HG03558 (cell line): ENCODE data around the gene FAM228B.

Experiments
- ATAC-seq: cut with Tn5 transposase; IDR thresholded peaks from one replicate; pipeline ENCODE4 v1.9.1; 2021; ENCODE audit warnings: moderate number of reproducible peaks; ENCODE audit not compliant: unreplicated experiment; ENCODE audit errors: extremely low read depth

The FAM228B gene

DNA sequence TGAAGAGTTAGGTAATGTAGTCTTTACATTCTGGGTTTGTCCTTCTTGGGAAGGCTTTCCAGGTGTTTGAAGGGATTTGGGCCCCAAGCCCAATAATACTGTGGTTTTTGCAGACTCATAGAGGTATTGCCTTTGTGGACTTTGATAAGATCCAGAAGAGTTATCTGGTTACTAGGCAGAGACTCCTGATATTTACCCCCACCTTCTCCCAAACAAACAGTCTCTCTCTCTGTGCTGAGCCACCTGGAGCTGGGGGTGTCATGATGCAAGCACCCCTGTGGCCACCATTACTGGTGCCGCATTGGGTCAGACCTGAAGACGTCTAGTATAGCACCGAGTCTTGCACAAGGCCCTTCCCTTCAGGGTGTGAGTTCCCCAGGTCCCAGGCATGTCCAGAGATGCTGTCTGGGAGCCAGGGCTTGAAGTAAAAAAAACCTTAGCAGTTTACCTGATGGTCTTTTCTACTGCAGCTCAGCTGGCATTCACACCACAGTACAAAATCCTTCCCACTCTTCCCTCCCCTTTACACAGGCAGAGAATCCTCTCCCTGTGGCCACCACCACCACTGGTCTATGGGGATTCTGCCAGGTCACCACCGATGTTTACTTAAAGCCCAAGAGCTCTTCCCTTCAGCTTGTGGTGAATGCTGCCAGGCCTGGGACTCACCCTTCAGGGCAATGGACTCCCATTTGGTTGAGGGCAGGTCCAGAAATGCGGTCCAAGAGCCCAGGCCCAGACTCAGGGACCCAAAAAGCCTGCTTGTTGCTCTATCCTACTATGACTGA is 29.3 kb downstream of the FAM228B start:
- ATAC-seq, result no peak

DNA sequence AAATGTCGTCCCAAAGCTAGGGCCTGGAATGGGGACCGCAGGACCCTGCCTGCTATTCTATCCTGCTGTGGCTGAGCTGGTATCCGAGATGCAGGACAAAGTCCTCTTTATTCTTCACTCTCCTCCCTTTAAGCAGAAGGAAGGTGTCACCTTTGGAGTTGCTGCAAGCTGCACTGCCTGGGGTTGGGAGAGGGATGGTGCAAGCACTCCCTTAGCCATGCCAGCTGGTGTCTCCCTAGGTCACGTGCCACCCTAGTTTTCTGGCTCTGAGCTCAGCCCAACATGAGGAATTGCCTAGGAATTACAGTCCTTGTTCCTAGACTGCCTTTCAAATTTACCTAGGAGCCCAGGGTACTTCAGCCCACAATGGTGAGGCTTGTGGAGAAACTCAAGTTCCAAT is 30.2 kb downstream of the FAM228B start:
- no peak for ATAC-seq

DNA sequence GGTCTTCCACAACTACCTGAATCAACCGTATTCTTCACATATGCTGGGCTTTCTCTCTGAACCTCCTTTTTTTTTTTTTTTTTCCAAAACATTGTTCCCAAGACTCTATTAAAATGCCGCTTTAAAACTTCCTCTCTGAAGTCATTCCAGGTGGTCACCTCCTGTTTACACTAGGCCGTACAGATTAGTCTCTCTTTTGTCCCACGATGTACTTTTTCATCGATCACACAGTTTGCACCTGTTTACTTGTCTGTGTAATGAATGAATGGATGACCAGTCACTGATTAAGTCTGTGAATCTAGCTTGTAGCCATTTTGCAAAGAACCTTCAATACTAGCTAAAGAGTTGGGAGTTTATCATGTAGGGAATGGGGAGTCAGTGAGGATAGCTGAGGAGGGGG is 34.9 kb downstream of the FAM228B start:
- no peak for ATAC-seq

DNA sequence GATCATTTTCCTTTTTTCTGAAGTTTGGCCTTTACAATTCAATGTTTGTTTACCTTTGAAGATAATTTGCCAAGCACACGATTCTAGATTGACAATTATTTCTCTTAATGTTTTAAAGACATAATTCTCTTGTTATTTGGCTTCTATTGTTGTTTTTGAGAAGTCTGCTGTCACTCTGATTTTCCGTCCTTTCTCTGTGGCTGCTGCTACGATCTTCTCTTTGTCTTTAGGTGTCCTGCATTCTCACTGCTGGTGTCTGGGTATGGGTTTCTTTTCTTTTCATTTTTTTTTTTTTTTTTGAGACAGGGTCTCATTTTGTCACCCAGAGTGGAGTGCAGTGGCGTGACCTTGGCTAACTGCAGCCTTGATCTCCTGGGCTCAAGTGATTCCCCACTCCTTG is 36.4 kb downstream of the FAM228B start:
- no peak for ATAC-seq

DNA sequence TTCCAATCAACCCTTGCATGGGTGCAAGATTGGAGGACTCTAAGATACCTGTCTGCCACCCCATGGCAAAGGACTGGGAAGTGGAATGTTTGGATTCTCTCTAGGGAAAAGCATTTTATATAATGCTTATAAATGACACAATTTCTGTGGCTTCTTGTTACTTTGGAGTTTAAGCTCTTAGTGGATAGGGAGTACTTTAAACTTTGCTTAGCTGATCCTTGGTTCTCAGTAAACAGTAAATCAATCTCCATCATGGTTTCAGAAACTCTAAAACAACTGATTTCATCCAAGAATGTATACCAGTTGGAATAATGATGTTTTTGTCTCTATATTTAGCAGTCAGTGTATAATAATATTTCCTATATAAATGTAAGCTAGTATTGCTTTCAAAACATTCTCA is 37.5 kb downstream of the FAM228B start:
- ATAC-seq, result no peak

DNA sequence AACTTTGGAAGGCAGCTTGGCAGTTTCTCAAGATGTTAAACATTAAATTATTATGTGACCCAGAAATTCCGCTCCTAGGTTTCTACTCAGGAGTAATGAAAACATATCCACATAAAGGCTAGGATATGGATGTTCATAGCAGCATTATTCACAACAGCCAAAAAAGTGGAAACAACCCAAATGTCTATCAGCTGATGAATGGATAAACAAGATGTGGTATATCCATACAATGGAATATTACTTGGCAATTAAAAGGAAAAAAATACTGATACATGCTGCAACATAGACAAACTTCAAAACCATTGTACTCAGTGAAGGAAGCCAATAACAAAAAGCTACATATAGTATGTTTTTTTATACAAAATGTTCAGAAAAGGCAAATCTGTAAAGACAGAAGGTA is 39.2 kb downstream of the FAM228B start:
- no peak for ATAC-seq

DNA sequence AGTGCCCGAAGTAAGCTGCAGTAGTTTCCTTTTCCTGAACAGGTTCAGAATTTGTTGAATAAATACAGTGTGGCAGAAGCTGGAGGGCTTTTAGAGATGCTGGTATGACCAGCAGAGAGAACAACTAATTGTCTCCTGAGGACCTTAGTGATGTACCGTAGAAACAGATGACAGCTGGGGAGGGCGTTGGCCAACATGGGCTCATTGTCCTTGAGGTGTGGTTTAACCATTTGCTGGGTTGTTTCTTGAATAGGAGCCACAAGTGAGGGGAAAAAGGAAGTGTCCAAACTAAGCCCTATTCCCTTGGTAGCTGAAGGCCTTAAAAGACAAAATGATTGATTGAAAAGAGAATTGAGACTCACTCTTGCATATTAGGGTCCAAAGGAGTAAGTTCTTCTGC is 39.9 kb downstream of the FAM228B start:
- ATAC-seq, result no peak

DNA sequence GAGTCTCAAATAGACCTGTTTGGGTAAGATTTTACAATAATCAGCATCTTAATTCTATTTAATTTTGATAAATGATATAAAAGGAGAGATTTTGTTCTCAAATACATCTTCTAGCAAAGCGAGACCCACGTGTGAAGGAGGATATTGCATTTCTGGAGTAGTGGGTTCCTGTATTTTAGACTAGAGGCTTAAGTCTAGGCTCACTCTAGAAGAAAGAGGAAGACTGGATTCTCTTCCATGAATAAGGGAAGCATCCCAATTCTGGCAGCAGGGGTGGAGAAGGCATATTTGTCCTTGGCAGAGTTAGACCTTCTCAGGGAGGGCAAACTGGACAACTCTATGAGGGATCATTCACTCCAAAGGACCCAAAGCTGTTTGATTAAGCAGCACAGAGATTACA is 40.3 kb downstream of the FAM228B start:
- ATAC-seq, result no peak

DNA sequence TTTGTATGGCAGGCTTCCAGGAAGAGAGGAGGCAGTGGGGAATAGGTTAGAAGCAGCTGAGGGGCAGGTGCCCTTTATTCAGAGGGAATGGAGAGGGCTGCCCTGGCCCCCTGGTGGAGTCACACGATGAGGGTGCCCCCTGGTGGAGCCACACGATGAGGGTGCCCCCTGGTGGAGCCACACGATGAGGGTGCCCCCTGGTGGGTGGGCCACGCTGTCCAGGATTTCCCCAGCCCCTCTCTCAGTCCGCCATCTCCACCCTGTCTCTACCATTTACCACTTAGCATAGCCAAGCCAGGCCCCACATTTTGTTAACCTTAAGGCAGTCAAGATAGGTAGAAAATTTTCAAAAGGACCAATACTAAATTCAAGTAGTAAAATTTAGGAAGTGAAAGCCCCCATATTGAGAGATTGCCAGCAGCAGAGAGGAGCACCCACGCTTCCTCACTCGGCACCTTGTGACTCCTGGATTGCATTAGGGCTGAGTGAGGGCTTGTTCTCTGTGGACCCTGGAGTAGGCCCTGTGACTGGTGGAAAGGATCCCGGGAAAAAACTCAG is 41.2 kb downstream of the FAM228B start:
- ATAC-seq, result no peak

DNA sequence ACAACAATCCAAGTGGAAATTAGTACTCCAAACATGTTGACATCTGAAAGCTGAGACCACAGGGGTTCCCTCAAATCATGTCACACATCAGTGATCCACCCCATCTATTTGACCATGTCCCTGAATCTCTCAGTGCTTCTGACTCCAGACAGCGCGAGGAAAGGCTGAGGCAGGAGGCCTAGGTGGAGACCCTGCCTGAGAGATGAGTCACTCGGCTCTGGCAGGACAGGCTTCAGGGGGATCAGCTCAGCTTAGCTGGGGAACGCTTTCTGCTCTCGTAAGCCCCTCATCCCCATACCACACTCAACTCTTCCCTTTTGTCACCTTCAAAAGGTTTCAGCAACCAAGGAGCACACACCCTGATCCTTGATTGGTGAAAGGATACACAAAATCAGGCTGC is 45.8 kb downstream of the FAM228B start:
- ATAC-seq, result no peak

DNA sequence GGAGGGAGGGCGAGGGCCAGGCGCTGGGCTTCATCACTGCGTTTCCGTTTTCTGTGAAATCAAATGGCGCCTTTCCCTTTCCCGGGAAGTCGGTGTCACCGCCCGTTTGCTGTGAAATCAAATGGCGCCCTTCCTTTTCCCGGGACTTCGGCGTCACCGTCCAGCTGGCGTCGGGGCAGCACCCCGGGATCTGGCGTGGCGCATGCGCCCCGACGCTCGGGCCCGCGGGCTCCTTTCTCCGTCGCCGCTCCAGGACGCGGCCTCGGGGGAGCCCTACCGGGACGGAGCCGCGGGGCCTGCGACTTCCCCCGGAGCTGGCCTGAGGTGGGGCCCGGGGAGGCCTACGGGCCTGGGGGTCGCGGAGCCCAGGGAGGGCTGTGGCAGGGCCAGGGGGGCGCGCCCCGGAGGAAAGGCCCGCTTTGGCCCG is 51.6 kb downstream of the FAM228B start, which contains the start of gene FAM228A:
Gene FAM228A (plus strand): TSS at position 203 of the 427 bp plus-strand sequence. CDS start 428 bp downstream, outside the sequence.
- no peak for ATAC-seq

DNA sequence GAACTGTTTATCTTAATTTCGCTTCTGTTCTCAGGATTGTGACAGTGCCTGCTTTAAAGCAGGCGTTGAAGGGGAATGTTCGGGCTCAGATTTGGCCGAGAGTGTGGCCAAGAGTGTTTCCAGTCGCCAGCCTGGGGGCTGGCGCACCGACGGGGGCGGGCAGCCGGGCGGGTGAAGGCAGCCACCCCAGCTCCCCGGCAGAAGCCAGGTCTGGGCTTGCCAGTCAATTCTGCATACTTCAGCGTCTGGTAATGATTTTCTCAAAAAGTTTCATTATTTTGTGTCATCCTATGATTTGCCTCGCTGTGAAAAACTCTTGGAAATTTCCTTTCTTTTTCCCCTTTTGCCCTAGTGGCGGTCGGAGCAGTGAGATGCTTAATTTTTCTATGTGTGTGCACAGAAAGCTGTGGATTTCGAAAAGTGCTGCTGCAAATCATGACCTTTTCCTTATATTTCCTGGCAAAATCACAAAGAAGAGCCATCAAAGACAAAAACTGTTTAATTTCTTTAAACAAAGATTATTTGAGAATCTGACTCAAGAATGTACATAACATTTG is 52.4 kb downstream of the FAM228B start:
- ATAC-seq, result no peak

DNA sequence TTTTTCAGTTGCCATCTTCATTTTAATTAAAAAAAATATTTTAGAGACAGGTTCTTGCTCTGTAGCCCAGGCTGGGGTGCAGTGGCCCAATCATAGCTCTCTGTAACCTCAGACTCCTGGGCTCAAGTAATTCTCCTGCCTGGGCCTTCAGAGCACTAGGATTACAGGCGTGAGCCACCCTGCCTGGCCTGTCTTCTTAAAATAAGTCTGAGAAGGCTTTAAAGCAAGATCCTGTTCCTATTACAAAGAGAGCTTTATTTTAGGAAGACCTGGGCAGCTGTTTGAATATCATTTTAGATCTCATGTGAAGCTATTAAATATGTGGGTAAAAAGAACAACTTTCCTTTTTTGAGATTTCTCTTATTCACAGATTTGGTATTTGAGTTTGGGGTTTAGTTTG is 53.1 kb downstream of the FAM228B start:
- ATAC-seq, result no peak

DNA sequence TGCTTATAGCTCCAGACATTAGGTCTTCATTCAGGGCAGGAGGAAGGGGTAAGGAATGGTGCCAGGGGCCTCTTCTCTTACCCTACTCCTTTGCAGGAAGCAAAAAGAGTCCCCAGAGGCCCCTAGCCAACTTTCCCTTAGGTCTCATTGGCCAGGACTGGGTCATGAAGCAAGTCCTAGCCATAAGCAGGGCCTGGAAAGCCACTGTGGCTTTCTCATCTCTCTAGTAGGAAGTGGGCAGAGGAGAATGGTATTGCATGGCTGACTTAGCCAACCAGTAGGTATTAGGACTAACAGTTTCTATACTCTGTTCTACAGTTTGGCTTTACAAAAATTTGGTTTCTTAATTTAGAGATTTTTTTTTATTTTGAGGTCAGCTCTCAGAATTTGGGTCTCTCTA is 56.4 kb downstream of the FAM228B start:
- ATAC-seq, result no peak

DNA sequence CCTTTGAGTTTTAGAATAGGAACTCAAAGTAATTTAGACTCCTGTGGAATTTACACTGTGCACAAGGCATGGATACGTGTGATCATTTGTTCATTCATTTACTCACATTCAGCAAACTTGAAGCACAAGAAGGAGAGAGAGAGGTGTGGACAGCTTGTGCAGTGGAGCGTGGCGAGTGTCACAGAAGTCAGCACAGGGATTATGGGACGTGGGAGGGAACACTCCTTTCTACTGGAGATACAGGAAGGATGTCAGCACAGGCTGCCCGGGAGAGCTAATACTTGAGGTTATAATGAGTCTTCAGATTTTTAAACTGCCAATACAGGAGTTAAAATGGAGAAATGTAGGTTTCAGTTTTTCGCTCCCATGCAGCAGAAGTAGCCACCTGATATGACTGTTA is 58.6 kb downstream of the FAM228B start:
- no peak for ATAC-seq

DNA sequence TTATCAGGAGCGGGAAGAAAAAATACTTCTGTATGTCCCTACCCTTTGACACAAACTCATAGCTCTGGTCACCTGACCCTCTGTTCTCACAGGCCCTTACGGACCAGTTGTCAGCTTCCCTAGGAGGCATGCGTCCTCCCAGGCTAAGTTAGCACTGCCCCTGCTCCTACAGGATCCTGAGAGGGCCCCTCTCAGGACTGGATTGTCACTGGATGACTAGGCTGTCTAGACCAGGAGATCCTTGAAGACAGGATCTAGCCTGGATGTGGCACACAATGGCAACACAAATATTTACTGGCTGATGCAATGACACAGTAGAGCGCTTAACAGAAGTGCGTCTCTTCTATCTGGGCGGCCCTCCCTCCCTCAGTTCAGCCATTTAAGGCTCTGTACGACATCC is 59.2 kb downstream of the FAM228B start:
- no peak for ATAC-seq

DNA sequence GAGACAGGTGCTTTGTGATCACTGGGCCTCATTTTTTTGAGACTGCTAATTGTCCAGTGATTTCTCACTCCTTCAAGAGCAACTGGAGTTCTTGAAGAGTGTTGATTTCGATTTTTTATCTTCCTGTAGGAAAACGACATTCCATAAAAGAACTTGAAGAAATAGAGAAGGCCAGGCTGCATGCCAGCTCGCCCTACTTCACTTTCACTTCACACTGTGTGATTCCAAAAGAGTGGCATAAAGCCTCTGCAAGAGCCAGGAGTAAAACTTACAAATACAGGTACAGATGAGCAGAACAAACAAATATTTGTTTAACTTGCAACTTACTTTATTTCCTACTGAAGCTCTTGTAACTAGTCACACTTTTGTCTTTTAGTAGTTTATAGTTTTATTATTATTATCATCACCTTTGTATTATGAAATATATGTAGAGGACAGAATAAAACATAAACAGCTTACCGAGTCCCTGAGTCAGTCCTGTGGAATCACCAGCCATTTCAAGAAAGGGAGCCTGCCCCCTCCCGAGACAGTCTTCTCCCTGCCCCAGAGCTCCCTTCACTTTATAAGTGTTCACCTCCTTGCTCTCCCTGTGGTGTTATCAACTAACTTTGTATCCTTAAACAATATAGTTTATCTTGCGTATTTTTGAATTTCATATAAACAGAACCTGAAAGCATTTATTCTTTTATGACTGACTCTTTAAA is 60.2 kb downstream of the FAM228B start:
- ATAC-seq, result no peak

DNA sequence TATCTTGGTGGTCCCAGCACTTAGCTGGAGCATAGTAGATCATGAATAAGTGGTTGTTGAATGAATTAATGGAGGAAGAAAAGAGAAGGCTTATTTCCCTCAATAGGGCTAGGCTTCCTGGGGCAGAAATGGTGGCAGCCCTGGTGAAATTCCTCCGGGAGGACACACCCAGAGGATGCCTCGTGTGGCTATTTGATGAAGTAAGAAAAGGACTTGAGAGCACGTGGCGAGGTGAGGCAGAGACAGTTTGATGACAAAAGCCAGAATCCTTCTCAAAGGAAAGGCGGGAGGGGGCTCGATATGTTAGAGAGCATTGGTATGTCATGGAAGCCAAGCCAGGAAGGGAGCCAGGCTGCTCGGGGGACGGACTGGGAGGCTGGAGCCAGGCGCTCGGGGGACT is 66.3 kb downstream of the FAM228B start:
- ATAC-seq, result no peak

DNA sequence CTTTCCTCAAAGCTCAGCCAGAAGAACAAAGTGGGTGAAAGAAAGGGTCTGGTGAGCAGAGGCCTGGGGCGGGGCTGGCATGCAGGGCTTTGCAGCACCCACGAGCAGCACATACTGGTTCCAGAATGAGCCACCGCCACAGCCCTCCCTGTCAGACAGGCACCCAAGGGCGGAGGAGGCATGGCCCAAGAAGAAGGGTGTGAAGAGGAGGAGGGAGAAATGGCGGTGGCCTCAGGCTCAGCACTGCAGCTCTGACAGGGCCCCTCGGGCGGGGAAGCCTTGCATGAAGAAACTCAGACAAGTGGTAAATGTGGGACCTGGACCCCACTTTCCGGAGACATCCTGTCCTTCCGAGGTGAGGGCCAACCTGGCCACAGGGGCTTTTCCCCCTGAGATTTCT is 67.2 kb downstream of the FAM228B start:
- ATAC-seq, result no peak

DNA sequence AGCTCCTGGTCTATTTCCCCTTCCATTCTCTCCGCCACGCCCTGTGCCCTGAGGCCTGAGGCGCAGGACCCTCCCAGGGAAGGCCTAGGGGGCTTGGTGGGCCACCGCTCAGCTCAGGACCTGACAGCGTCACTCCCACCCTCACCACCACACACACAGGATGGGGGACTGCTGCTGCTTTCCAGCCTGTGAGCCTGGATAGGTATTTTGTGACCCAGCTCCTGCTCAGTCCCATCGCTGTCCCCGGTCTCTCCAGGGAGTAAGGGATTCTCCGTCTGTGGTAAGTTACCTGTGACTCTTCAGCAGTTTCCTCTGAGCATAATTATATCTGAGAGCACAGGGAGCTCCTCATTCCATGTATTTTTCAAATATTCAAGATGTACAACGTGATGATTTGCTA is 67.9 kb downstream of the FAM228B start:
- no peak for ATAC-seq

DNA sequence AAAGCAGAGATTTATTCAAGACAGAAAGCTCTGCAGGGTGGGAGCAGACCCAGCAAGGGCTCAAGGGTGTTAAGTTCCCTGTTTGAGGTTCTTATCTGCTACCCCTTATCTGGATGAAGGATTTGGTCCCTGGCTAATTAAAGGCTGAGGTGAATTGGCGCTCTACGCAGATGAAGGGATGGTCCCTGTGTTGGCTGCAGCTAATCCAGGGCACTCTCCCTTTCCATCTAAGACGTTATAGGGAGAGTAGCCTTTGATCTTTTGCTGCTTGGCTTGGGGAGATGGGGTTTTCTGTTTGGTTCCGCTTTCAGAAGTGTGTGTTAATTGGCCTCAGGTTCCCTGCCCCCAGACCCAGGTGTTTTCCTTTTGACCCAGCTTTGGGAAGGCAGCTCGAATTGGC is 68.6 kb downstream of the FAM228B start:
- ATAC-seq, result no peak
